Measurements from ENCODE around the gene NKX2-4.

DNA sequence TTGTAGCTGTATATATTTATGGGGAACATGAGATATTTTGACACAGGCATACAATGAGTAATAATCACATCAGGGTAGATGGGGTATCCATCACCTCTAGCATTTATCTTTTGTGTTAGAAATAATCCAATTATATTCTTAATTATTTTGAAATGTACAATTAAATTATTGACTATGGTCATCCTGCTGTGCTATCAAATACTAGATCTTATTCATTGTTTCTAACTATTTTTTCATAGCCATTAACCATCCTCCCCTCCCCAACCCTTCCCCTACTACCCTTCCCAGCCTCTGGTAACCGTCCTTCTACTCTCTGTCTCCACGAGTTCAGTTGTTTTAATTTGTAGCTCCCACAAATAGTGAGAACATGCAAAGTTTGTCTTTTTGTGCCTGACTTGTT lies 28.5 kb downstream of the NKX2-4 start:
- TF ChIP-seq POLR2A (IDR thresholded peaks at IDR 0.05; ENCODE audit: low read depth, low read length) (no peak), POLR2AphosphoS5 (IDR thresholded peaks at IDR 0.05; ENCODE audit: low read depth, low read length) (no peak)

Data from GM12892 (cell line).